ENCODE data around the gene SLC2A8. TPM values are rescaled to one million over a fixed set of nuclear protein-coding genes. Genes with fewer than 3 reads are reported as not detected.

Gene SLC2A8
- total RNA-seq, 4 donors from 2014 or later: 7.4 to 58.1 (median 42.9) TPM

DNA sequence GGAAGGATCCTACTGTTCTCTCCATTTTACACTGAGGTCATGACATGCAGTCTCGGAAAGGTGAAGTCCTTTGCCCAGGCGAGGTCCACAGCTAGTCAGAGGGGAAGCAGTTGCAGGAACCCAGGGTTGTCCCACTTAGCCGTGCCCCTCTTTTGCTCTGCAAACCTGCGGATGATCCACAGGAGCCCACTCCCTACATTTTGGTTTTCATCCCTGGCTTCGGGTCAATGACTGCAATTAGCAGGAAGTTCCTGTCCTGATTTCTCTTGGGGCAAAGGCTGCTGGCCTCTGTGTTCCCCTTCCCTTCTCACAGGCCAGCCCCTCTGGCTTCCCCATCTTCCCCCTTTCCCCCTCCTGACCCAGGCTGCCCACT, 1.3 kb downstream of the SLC2A8 start:
- Histone ChIP-seq H3K4me3 (peak overlapping the region; percentile 60 to 100 (median 88)), H3K36me3 (peaks cover 0 to 9% (median 0%) of the 10 kb centered on the region in 3 donors), H3K9me3 (no peaks in the 10 kb centered on the region), H3K4me1 (peaks cover 0 to 17% (median 8%) of the 10 kb centered on the region in 4 donors), H3K27ac (peak overlapping the region in 2 of 4 donors; percentile 82 to 84), H3K27me3 (no peaks in the 10 kb centered on the region)
- no peak for TF ChIP-seq POLR2A (IDR thresholded peaks at IDR 0.05)
- TF ChIP-seq, protein P1, sequence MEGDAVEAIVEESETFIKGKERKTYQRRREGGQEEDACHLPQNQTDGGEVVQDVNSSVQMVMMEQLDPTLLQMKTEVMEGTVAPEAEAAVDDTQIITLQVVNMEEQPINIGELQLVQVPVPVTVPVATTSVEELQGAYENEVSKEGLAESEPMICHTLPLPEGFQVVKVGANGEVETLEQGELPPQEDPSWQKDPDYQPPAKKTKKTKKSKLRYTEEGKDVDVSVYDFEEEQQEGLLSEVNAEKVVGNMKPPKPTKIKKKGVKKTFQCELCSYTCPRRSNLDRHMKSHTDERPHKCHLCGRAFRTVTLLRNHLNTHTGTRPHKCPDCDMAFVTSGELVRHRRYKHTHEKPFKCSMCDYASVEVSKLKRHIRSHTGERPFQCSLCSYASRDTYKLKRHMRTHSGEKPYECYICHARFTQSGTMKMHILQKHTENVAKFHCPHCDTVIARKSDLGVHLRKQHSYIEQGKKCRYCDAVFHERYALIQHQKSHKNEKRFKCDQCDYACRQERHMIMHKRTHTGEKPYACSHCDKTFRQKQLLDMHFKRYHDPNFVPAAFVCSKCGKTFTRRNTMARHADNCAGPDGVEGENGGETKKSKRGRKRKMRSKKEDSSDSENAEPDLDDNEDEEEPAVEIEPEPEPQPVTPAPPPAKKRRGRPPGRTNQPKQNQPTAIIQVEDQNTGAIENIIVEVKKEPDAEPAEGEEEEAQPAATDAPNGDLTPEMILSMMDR (IDR thresholded peaks at IDR 0.05): no peak
- DNase-seq: no peak

- Histone ChIP-seq H3K36me3 (peaks cover 0 to 13% (median 0%) of the 10 kb centered on the region in 3 donors), H3K4me1 (peaks cover 0 to 17% (median 8%) of the 10 kb centered on the region in 4 donors), H3K9me3 (no peaks in the 10 kb centered on the region), H3K4me3 (peak overlapping the region in 2 of 4 donors; percentile 90 to 100), H3K27me3 (no peaks in the 10 kb centered on the region), H3K27ac (no peak overlapping the region)
- DNase-seq: no peak
- TF ChIP-seq, protein P1 (IDR thresholded peaks at IDR 0.05): peak in 1 of 6 experiments; percentile 2
- TF ChIP-seq POLR2A (IDR thresholded peaks at IDR 0.05): no peak
Observed at GRCh38 chr9:127398715-127399400, 1.9 kb downstream of the SLC2A8 start.

- DNase-seq: no peak
- Histone ChIP-seq H3K4me3 (no peak overlapping the region), H3K36me3 (peaks cover 0 to 22% (median 0%) of the 10 kb centered on the region in 3 donors), H3K9me3 (no peaks in the 10 kb centered on the region), H3K27ac (no peak overlapping the region), H3K27me3 (no peaks in the 10 kb centered on the region), H3K4me1 (peaks cover 0 to 17% (median 8%) of the 10 kb centered on the region in 4 donors)
- TF ChIP-seq POLR2A (IDR thresholded peaks at IDR 0.05): no peak
- TF ChIP-seq, protein P1 (IDR thresholded peaks at IDR 0.05): no peak
Observed at GRCh38 chr9:127399736-127400269, 2.8 kb downstream of the SLC2A8 start.

DNA sequence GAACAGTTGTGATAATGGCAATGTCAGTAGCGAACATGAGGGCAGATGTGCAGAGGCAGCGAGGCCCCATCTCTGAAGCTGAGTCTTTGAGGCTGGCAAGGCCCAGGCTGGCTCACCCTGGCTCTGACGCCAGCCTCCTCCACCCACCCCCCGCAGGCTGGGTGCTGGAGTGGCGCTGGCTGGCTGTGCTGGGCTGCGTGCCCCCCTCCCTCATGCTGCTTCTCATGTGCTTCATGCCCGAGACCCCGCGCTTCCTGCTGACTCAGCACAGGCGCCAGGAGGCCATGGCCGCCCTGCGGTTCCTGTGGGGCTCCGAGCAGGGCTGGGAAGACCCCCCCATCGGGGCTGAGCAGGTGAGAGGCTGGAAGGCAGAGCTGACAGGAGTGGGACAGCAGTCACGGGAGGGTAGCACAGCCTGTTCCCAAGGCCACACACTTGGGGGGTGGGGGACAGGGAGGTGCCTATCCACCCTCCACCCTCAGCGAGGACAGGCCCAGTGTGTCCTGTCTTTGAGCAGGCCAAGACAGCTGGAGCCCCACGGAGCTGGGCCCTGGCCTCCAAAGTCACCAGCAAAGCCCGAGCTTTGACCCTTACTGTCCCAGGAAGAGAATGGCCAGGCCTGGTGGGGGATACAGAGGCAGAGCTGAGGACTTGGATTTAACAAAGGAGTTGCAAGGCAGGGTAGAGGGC, 5.6 kb downstream of the SLC2A8 start:
- DNase-seq: no peak
- Histone ChIP-seq H3K27ac (no peak overlapping the region), H3K4me3 (no peak overlapping the region), H3K36me3 (peaks cover 0 to 45% (median 0%) of the 10 kb centered on the region in 3 donors), H3K27me3 (no peaks in the 10 kb centered on the region), H3K9me3 (no peaks in the 10 kb centered on the region), H3K4me1 (peaks cover 0 to 11% (median 4%) of the 10 kb centered on the region in 4 donors)
- TF ChIP-seq, protein P1 (IDR thresholded peaks at IDR 0.05): no peak
- TF ChIP-seq POLR2A (IDR thresholded peaks at IDR 0.05): no peak

- H3K4me1 ChIP-seq: peaks cover 0 to 4% (median 0%) of the 10 kb centered on the region in 4 donors
- no peak overlapping the region for H3K4me3 ChIP-seq
- no peaks in the 10 kb centered on the region for H3K9me3 ChIP-seq
- no peak overlapping the region for H3K27ac ChIP-seq
- H3K27me3 ChIP-seq: no peaks in the 10 kb centered on the region
- no peak for DNase-seq
- H3K36me3 ChIP-seq: peaks cover 0 to 45% (median 0%) of the 10 kb centered on the region in 3 donors
- TF ChIP-seq, protein P1 (IDR thresholded peaks at IDR 0.05): no peak
- TF ChIP-seq POLR2A (IDR thresholded peaks at IDR 0.05): no peak
Observed at GRCh38 chr9:127403507-127404192, 6.7 kb downstream of the SLC2A8 start.

All from Peyer's patch (tissue), 4 donors.